HepG2 (cell line): ENCODE results near the gene SLC26A4. TPM values are rescaled to one million over a fixed set of nuclear protein-coding genes. Genes with fewer than 3 reads are reported as not detected.
A peak's percentile ranks its signal among the peaks of the same experiment; 100 is the strongest.

ENCODE experiments used
- ATAC-seq: fragments of 200-7000 bp; cut with Tn5 transposase; 3 replicates; pipeline ENCODE4 v1.9.1; 2020; ENCODE audit warnings: mild to moderate bottlenecking, moderate library complexity
- BruUV-seq: library from RNA; stranded (reverse); fragments of 400-500 nt; replicated peaks from 2 replicates; lab custom pipeline; 2021; lab: Mats Ljungman, UMichigan
- CTCF ChIA-PET: fragments of 300-600 bp; formaldehyde crosslinking; extraction: SDS; loops from one replicate; lab custom pipeline; 2021; ENCODE audit warnings: low total read pairs, inconsistent platforms, low intra/inter-chr PET ratio; lab: Yijun Ruan, JAX
- POLR2A ChIA-PET: fragments of 350-600 bp; sonication (Branson Sonifier 250); formaldehyde crosslinking; loops from one replicate; lab custom pipeline; 2020; ENCODE audit warnings: antibody characterized with exemption, inconsistent platforms; lab: Yijun Ruan, JAX
- DNase-seq: peaks from one replicate; pipeline ENCODE4 v3.0.0-alpha.2; 2015; ENCODE audit warnings: low spot score
- FAIRE-seq: peaks from 3 replicates; lab custom pipeline; 2011; peaks lifted over from hg19 to GRCh38; lab: Jason Lieb, UNC
- H2AFZ ChIP-seq: one replicate; pipeline ENCODE4 v1.6.1; 2011; ENCODE audit warnings: low read length, inconsistent platforms
- H3K27ac ChIP-seq: fragments of 300-600 bp; 3 replicates; pipeline ENCODE4 v1.8.0; 2011; ENCODE audit warnings: mixed run types, mild to moderate bottlenecking, mixed read lengths, low read length, inconsistent platforms; ENCODE audit not compliant: insufficient read depth; ENCODE audit errors: extremely low read length
- H3K27me3 ChIP-seq, 2 experiments: fragments of 200-600 bp in 1 of 2; 2 replicates in 1 of 2; 3 replicates in 1 of 2; pipeline versions ENCODE4 v1.6.0 to v1.8.0; 2011; ENCODE audit warnings: low read length in 2 of 2, mild to moderate bottlenecking in 2 of 2, moderate library complexity in 2 of 2, inconsistent platforms in 1 of 2; ENCODE audit not compliant: insufficient read depth in 2 of 2, control insufficient read depth in 1 of 2
- H3K36me3 ChIP-seq, 2 experiments: fragments of 200-600 bp in 1 of 2; replicated peaks in 1 of 2; 2 replicates in 1 of 2; 3 replicates in 1 of 2; pipeline versions ENCODE4 v1.5.1 to v1.8.0; 2011; ENCODE audit warnings: low read length in 2 of 2, inconsistent platforms in 1 of 2; ENCODE audit not compliant: insufficient read depth in 2 of 2, control insufficient read depth in 1 of 2
- H3K4me1 ChIP-seq: 2 replicates; pipeline ENCODE4 v1.5.1; 2012; ENCODE audit warnings: low read length, inconsistent platforms; ENCODE audit not compliant: insufficient read depth
- H3K4me2 ChIP-seq: 2 replicates; pipeline ENCODE4 v1.6.0; 2011; ENCODE audit warnings: low read depth, low read length, inconsistent platforms
- H3K4me3 ChIP-seq, 3 experiments: fragments of 200-600 bp in 1 of 3; sonication (generic), shearing (Covaris generic) in 1 of 3; replicated peaks in 1 of 3; 2 replicates each; pipeline ENCODE4 v1.5.1; 2011 to 2016; ENCODE audit warnings: low read length in 3 of 3, inconsistent platforms in 2 of 3, low read depth in 2 of 3, mild to moderate bottlenecking in 2 of 3, control low read depth in 1 of 3, mixed read lengths in 1 of 3; ENCODE audit not compliant: insufficient read depth in 1 of 3
- H3K79me2 ChIP-seq: one replicate; pipeline ENCODE4 v1.6.1; 2011; ENCODE audit warnings: low read length, inconsistent platforms; ENCODE audit not compliant: insufficient read depth
- H3K9ac ChIP-seq: 2 replicates; pipeline ENCODE4 v1.6.0; 2011; ENCODE audit warnings: mild to moderate bottlenecking, low read depth, low read length, inconsistent platforms; ENCODE audit not compliant: insufficient read depth
- H3K9me3 ChIP-seq: 2 replicates; pipeline ENCODE4 v1.5.1; 2012; ENCODE audit warnings: mild to moderate bottlenecking, low read length
- H4K20me1 ChIP-seq: 2 replicates; pipeline ENCODE4 v1.6.0; 2011; ENCODE audit warnings: inconsistent platforms, mild to moderate bottlenecking, low read length, moderate library complexity; ENCODE audit not compliant: insufficient read depth
- BHLHE40 ChIP-seq: IDR thresholded peaks from 2 replicates; pipeline ENCODE4 v1.6.1; 2011; ENCODE audit warnings: low read length, improper control_type of control experiment
- CENPT ChIP-seq: sonication (generic); formaldehyde crosslinking; IDR thresholded peaks from 2 replicates; pipeline ENCODE4 v1.8.0; 2022; ENCODE audit warnings: low read depth, mild to moderate bottlenecking, moderate library complexity, missing genetic modification reagents
- ELF1 ChIP-seq: sonication (generic); formaldehyde crosslinking; IDR thresholded peaks from 2 replicates; pipeline ENCODE4 v1.4.0; 2020; ENCODE audit warnings: missing genetic modification reagents
- ELF3 ChIP-seq: IDR thresholded peaks from 2 replicates; pipeline ENCODE4 v1.6.1; 2016; ENCODE audit warnings: missing genetic modification reagents, missing compliant biosample characterization
- MAFK ChIP-seq, 2 experiments: IDR thresholded peaks in 1 of 2; conservative IDR thresholded peaks in 1 of 2; 2 replicates each; pipeline ENCODE4 v1.6.1; 2011; ENCODE audit warnings: improper control_type of control experiment in 2 of 2, low read length in 2 of 2
- NR0B2 ChIP-seq: sonication (generic); formaldehyde crosslinking; IDR thresholded peaks from 2 replicates; pipeline ENCODE4 v1.4.0; 2020; ENCODE audit warnings: mild to moderate bottlenecking, missing genetic modification reagents
- PITX1 ChIP-seq: sonication (generic); formaldehyde crosslinking; IDR thresholded peaks from 2 replicates; pipeline ENCODE4 v1.5.1; 2020; ENCODE audit warnings: mild to moderate bottlenecking, missing genetic modification reagents
- SNRNP70 ChIP-seq: fragments of 200-400 bp; formaldehyde crosslinking; IDR thresholded peaks from 2 replicates; pipeline ENCODE4 v1.6.1; 2017; ENCODE audit warnings: mild to moderate bottlenecking, low read depth, low read length, moderate library complexity
- ZFP82 ChIP-seq: sonication (generic); formaldehyde crosslinking; IDR thresholded peaks from 2 replicates; pipeline ENCODE4 v1.5.1; 2020; ENCODE audit warnings: mild to moderate bottlenecking, missing genetic modification reagents, borderline replicate concordance
- ZNF577 ChIP-seq: sonication (generic); formaldehyde crosslinking; IDR thresholded peaks from 2 replicates; pipeline ENCODE4 v1.4.0; 2020; ENCODE audit warnings: mild to moderate bottlenecking, low read depth, missing genetic modification reagents, borderline replicate concordance
- WGBS: methylation state at CpG from one replicate; pipeline ENCODE4 v1.1.6; 2017; ENCODE audit warnings: low lambda C conversion rate; 5-methylcytosine and 5-hydroxymethylcytosine counted together
- in situ Hi-C: cut with HindIII; loops from 2 replicates; pipeline ENCODE4 v1.10.0; 2017; ENCODE audit warnings: low pct_unique_long_range_greater_than_20kb; ENCODE audit not compliant: extremely low pct_ligation_motif_present
- intact Hi-C: fragments of 100-400 bp; cut with micrococcal nuclease; formaldehyde crosslinking; loops from one replicate; pipeline ENCODE4 v1.10.0; 2022; ENCODE audit not compliant: unreplicated experiment
- polyA plus RNA-seq, 8 experiments: library from polyadenylated mRNA; depleted of rRNA in 3 of 8; stranded (reverse) in 7 of 8; unstranded in 1 of 8; fragments of >200 nt; fragmentation: Illumina TruSeq in 4 of 8; extraction: Trizol in 4 of 8; gene quantifications; 2 replicates each; pipeline versions ENCODE4 v1.2.1 to v1.2.3, GENCODE V29; 2011 to 2016; ENCODE audit warnings: low read depth in 4 of 8, missing spikeins in 1 of 8, mixed read lengths in 1 of 8; ENCODE audit not compliant: insufficient read depth in 1 of 8
- total RNA-seq, 5 experiments: library from RNA; depleted of rRNA; stranded (reverse); fragments of >200 nt; fragmentation: Illumina TruSeq; extraction: Trizol; gene quantifications; 2 replicates each; pipeline ENCODE4 v1.2.3, GENCODE V29; 2016; ENCODE audit warnings: low read depth in 1 of 5

The SLC26A4 gene
- total and polyA plus RNA-seq, 2 of the 13 experiments (the other 11 are each of a cell fraction or from before 2014, with no cell fraction given), result 0.08 to 0.11 TPM

GRCh38 chr7:107689553-107689952, 28.9 kb downstream of the SLC26A4 start:
- no peaks in the 10 kb centered on the region for H4K20me1 ChIP-seq
- ATAC-seq (no peak), DNase-seq (no peak), FAIRE-seq (no peak)
- no peak overlapping the region for H3K9ac ChIP-seq
- intact Hi-C loops (no loop called here), in situ Hi-C loops (no loop called here)
- no peaks in the 10 kb centered on the region for H3K4me1 ChIP-seq
- no peak overlapping the region for H3K27ac ChIP-seq
- ChIA-PET CTCF (no interaction called here), POLR2A (no interaction called here)
- H3K4me2 ChIP-seq, result no peak overlapping the region
- WGBS, result 64% methylated on average over 2 of the region's 2 CpGs
- H3K27me3 ChIP-seq, result peaks cover 0 to 25% of the 10 kb centered on the region in 2 experiments; a peak in 3 of 5 replicates
- H3K4me3 ChIP-seq, result no peak overlapping the region
- H2AFZ ChIP-seq, result no peak overlapping the region
- no peaks in the 10 kb centered on the region for H3K79me2 ChIP-seq
- H3K36me3 ChIP-seq, result no peaks in the 10 kb centered on the region
- TF ChIP-seq ELF1 (CRISPR knock-in tag) (no peak), MAFK (conservative IDR thresholded peaks at IDR 0.05 in 1 of 2, IDR thresholded peaks at IDR 0.05 in 1 of 2; ENCODE audit: low read length in 2 of 2) (peak in 1 of 2 experiments; percentile 16; a peak in 1 of 4 replicates), BHLHE40 (no peak)
- no peaks in the 10 kb centered on the region for H3K9me3 ChIP-seq
- no TSS peak for BruUV-seq

GRCh38 chr7:107690084-107690483, 29.5 kb downstream of the SLC26A4 start:
- H3K36me3 ChIP-seq, result no peaks in the 10 kb centered on the region
- H3K9me3 ChIP-seq, result no peaks in the 10 kb centered on the region
- H3K27me3 ChIP-seq, result peaks cover 0 to 30% of the 10 kb centered on the region in 2 experiments; a peak in 3 of 5 replicates
- no peak overlapping the region for H3K4me3 ChIP-seq
- H3K4me2 ChIP-seq, result no peak overlapping the region
- intact Hi-C loops, result no loop called here
- no peaks in the 10 kb centered on the region for H3K79me2 ChIP-seq
- TF ChIP-seq ZNF577 (CRISPR knock-in tag) (no peak), SNRNP70 (no peak), PITX1 (CRISPR knock-in tag) (no peak), ZFP82 (CRISPR knock-in tag) (no peak), NR0B2 (CRISPR knock-in tag) (no peak), ELF3 (no peak), CENPT (no peak)
- DNase-seq, result no peak
- H2AFZ ChIP-seq, result no peak overlapping the region
- ATAC-seq, result no peak
- no peak overlapping the region for H3K27ac ChIP-seq
- in situ Hi-C loops, result no loop called here
- H3K9ac ChIP-seq, result no peak overlapping the region
- POLR2A ChIA-PET, result no interaction called here
- no peaks in the 10 kb centered on the region for H3K4me1 ChIP-seq
- no peaks in the 10 kb centered on the region for H4K20me1 ChIP-seq
- WGBS, result 49% methylated on average over 7 of the region's 7 CpGs
- CTCF ChIA-PET, result no interaction called here
- no peak for FAIRE-seq
- BruUV-seq, result no TSS peak
